GM12878 (cell line): ENCODE measurements around the gene ST6GALNAC3. TPM values are rescaled to one million over a fixed set of nuclear protein-coding genes. Genes with fewer than 3 reads are reported as not detected.

ENCODE experiments used
- ATAC-seq: fragments of 200-7000 bp; cut with Tn5 transposase; 3 replicates; pipeline ENCODE4 v1.9.1; 2020; ENCODE audit warnings: mild to moderate bottlenecking, moderate library complexity
- BruUV-seq: library from RNA; stranded (reverse); fragments of 400-500 nt; replicated peaks from 2 replicates; lab custom pipeline; 2021; lab: Mats Ljungman, UMichigan
- CTCF ChIA-PET: fragments of 300-600 bp; sonication (Branson Sonifier 250); formaldehyde crosslinking; extraction: SDS; loops from one replicate; lab custom pipeline; 2021; ENCODE audit warnings: inconsistent platforms; lab: Yijun Ruan, JAX
- POLR2A ChIA-PET: fragments of 350-600 bp; formaldehyde crosslinking; extraction: SDS; loops from one replicate; lab custom pipeline; 2021; ENCODE audit warnings: inconsistent platforms; lab: Charles Lee
- RAD21 ChIA-PET: fragments of 300-600 bp; sonication (Branson Sonifier 250); formaldehyde crosslinking; loops from one replicate; lab custom pipeline; 2023; ENCODE audit warnings: antibody characterized with exemption; ENCODE audit not compliant: unreplicated experiment; lab: Charles Lee
- SMC1A ChIA-PET: fragments of 300-600 bp; sonication (Branson Sonifier 250); formaldehyde crosslinking; loops from one replicate; lab custom pipeline; 2023; ENCODE audit not compliant: unreplicated experiment, uncharacterized antibody; lab: Charles Lee
- DNase-seq: peaks from one replicate; pipeline ENCODE4 v3.0.0-alpha.2; 2011; ENCODE audit warnings: low read depth, low spot score
- FAIRE-seq: peaks from 3 replicates; lab custom pipeline; 2011; peaks lifted over from hg19 to GRCh38; lab: Jason Lieb, UNC
- H2AFZ ChIP-seq: 2 replicates; pipeline ENCODE4 v1.6.0; 2011; ENCODE audit warnings: low read depth, low read length, control low read depth; ENCODE audit not compliant: control insufficient read depth
- H3K27ac ChIP-seq: 2 replicates; pipeline ENCODE4 v1.5.1; 2011; ENCODE audit warnings: control low read depth; ENCODE audit not compliant: control insufficient read depth, insufficient read depth
- H3K27me3 ChIP-seq, 2 experiments: replicated peaks in 1 of 2; 2 replicates each; pipeline versions ENCODE4 v1.6.0 to v1.6.1; 2011; ENCODE audit warnings: low read length in 1 of 2; ENCODE audit not compliant: control insufficient read depth in 2 of 2, insufficient read depth in 2 of 2
- H3K36me3 ChIP-seq, 2 experiments: 2 replicates each; pipeline ENCODE4 v1.5.1; 2011; ENCODE audit warnings: low read length in 1 of 2; ENCODE audit not compliant: control insufficient read depth in 2 of 2, insufficient read depth in 2 of 2
- H3K4me1 ChIP-seq: 2 replicates; pipeline ENCODE4 v1.6.1; 2011; ENCODE audit warnings: mild to moderate bottlenecking, low read length, moderate library complexity, mixed read lengths; ENCODE audit not compliant: control insufficient read depth, insufficient read depth
- H3K4me2 ChIP-seq: 2 replicates; pipeline ENCODE4 v1.6.0; 2011; ENCODE audit warnings: control low read depth; ENCODE audit not compliant: control insufficient read depth, insufficient read depth
- H3K4me3 ChIP-seq: fragments of 200-600 bp; sonication (generic); 2 replicates; pipeline ENCODE4 v1.5.1; 2016
- H3K79me2 ChIP-seq: 2 replicates; pipeline ENCODE4 v1.6.0; 2011; ENCODE audit warnings: low read length; ENCODE audit not compliant: control insufficient read depth, insufficient read depth
- H3K9ac ChIP-seq: 2 replicates; pipeline ENCODE4 v1.8.0; 2011; ENCODE audit warnings: low read length, control low read depth, mixed read lengths; ENCODE audit not compliant: control insufficient read depth, insufficient read depth
- H3K9me3 ChIP-seq: replicated peaks from 3 replicates; pipeline ENCODE4 v1.5.1; 2011; ENCODE audit warnings: mild to moderate bottlenecking, low read length; ENCODE audit not compliant: control insufficient read depth, insufficient read depth
- H4K20me1 ChIP-seq: 2 replicates; pipeline ENCODE4 v1.6.0; 2011; ENCODE audit not compliant: control insufficient read depth, insufficient read depth
- ESRRA ChIP-seq: IDR thresholded peaks from 2 replicates; pipeline ENCODE4 v1.6.1; 2012; ENCODE audit warnings: mild to moderate bottlenecking, low read length, improper control_type of control experiment
- HDGF ChIP-seq: fragments of 450-650 bp; IDR thresholded peaks from 2 replicates; pipeline ENCODE4 v1.6.1; 2016; ENCODE audit warnings: antibody characterized with exemption
- MEF2A ChIP-seq: IDR thresholded peaks from 2 replicates; pipeline ENCODE4 v1.6.1; 2011; ENCODE audit warnings: low read depth, mild to moderate bottlenecking, low read length, moderate library complexity; ENCODE audit not compliant: insufficient read depth
- NR2F1 ChIP-seq: fragments of 450-650 bp; conservative IDR thresholded peaks from 2 replicates; pipeline ENCODE4 v1.6.1; 2017; ENCODE audit warnings: mild to moderate bottlenecking
- POU2F2 ChIP-seq: IDR thresholded peaks from 3 replicates; pipeline ENCODE4 v1.6.1; 2011; ENCODE audit warnings: low read depth, mild to moderate bottlenecking, low read length, borderline replicate concordance
- RAD21 ChIP-seq: IDR thresholded peaks from 2 replicates; pipeline ENCODE4 v1.6.1; 2011; ENCODE audit warnings: mild to moderate bottlenecking, low read depth, low read length, moderate library complexity; ENCODE audit not compliant: insufficient read depth
- SMAD5 ChIP-seq: IDR thresholded peaks from 2 replicates; pipeline ENCODE4 v1.6.1; 2016; ENCODE audit warnings: antibody characterized with exemption, low read depth
- SMC3 ChIP-seq: IDR thresholded peaks from 2 replicates; pipeline ENCODE4 v1.6.1; 2011; ENCODE audit warnings: low read length, improper control_type of control experiment, borderline replicate concordance
- WGBS: methylation state at CpG from one replicate; pipeline ENCODE4 v1.1.6; 2016; ENCODE audit warnings: low lambda C conversion rate; ENCODE audit not compliant: insufficient replicate concordance, insufficient coverage; ENCODE audit errors: missing lambda C conversion rate; 5-methylcytosine and 5-hydroxymethylcytosine counted together
- in situ Hi-C: fragments of 300-500 bp; cut with MboI; formaldehyde crosslinking; loops from 9 replicates; pipeline ENCODE4 v1.14.3; 2018; ENCODE audit warnings: mixed read lengths
- intact Hi-C: fragments of 100-400 bp; cut with micrococcal nuclease; formaldehyde crosslinking; loops from one replicate; pipeline ENCODE4 v1.14.2; 2022; ENCODE audit not compliant: unreplicated experiment
- polyA plus RNA-seq, 11 experiments: library from polyadenylated mRNA; depleted of rRNA in 4 of 11; unstranded in 6 of 11; stranded (reverse) in 5 of 11; fragments of >200 nt; fragmentation: Nextera tagmentation in 4 of 11; fragmentation: Illumina TruSeq in 1 of 11; extraction: Ambion mirVana in 4 of 11; extraction: Trizol in 1 of 11; gene quantifications; 1 replicate in 1 of 11; 2 replicates in 10 of 11; pipeline versions ENCODE4 v1.2.1 to v1.2.3, GENCODE V29; 2011 to 2016; ENCODE audit warnings: inconsistent platforms in 2 of 11, missing spikeins in 2 of 11, low read depth in 1 of 11
- total RNA-seq, 4 experiments: library from RNA; depleted of rRNA in 3 of 4; stranded (reverse); fragments of >200 nt in 3 of 4; fragmentation: Illumina TruSeq in 1 of 4; extraction: Trizol in 1 of 4; gene quantifications; 2 replicates each; pipeline versions ENCODE4 v1.2.1 to v1.2.3, GENCODE V29; 2013 to 2021
- TF ChIP-seq, protein P1 (sequence below): fragments of 450-650 bp; conservative IDR thresholded peaks from 2 replicates; pipeline ENCODE4 v1.6.1; 2017; ENCODE audit warnings: mild to moderate bottlenecking, moderate library complexity
- TF ChIP-seq, protein P2 (sequence below): IDR thresholded peaks from 2 replicates; pipeline ENCODE4 v1.6.1; 2012; ENCODE audit warnings: low read length, inconsistent platforms
- TF ChIP-seq, protein P3 (sequence below), 3 experiments: IDR thresholded peaks in 2 of 3; conservative IDR thresholded peaks in 1 of 3; 2 replicates each; pipeline ENCODE4 v1.5.1; 2011; ENCODE audit warnings: low read depth in 3 of 3, low read length in 3 of 3, mild to moderate bottlenecking in 3 of 3, control low read depth in 2 of 3, moderate library complexity in 2 of 3, inconsistent platforms in 1 of 3, mixed read lengths in 1 of 3; ENCODE audit not compliant: control insufficient read depth in 2 of 3, insufficient read depth in 1 of 3; ENCODE audit errors: extremely low read depth in 1 of 3
- TF ChIP-seq, protein P4 (sequence below): fragments of 450-650 bp; formaldehyde crosslinking; IDR thresholded peaks from 2 replicates; pipeline ENCODE4 v1.4.0; 2020; ENCODE audit warnings: mild to moderate bottlenecking, moderate library complexity

The ST6GALNAC3 gene
- total and polyA plus RNA-seq, 10 of the 15 experiments (the other 5 are each of a cell fraction or from before 2014, with no cell fraction given) = 0.04 to 0.68 (median 0.18) TPM; not detected in 3

DNA sequence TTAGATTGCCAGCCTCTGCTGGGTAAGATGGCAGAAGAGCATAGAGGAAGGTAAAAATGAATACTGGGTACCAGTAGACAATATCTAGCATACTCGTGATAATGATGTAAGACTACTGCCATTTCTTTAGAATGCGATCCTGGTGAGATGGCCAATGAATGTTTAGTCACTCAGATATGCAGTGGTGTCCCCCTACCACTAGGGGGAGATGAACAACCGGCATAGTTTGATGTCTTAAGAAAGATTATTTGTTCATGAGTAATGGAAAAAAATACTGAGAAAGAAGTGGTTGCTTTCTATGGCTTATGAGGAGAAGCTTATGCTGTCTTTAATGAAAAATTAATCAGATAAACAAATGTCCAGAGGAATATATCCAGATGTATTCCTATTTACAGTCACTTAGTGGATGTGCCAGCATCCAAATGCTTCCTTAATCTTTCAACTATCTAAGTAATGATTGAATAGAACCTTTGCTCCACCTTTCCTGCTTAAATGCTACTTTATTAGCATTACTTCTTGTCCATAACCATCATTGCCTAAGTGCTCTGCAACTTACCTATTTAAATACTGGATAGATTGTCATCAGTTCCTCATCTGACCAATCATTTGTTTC lies 256.6 kb downstream of the ST6GALNAC3 start:
- Histone ChIP-seq H2AFZ (no peak overlapping the region), H3K9ac (no peak overlapping the region), H3K4me1 (no peaks in the 10 kb centered on the region), H3K27ac (no peak overlapping the region), H3K4me2 (no peak overlapping the region), H3K79me2 (no peaks in the 10 kb centered on the region), H3K9me3 (no peaks in the 10 kb centered on the region), H4K20me1 (no peaks in the 10 kb centered on the region), H3K36me3 (no peaks in the 10 kb centered on the region), H3K4me3 (no peak overlapping the region), H3K27me3 (no peaks in the 10 kb centered on the region)
- WGBS = 0% methylated on average over 3 of the region's 3 CpGs
- no peak for DNase-seq
- in situ Hi-C loops = loop anchor here (10.0 kb wide), 1 partner anchor 814 kb away; no protein-coding TSS in a partner anchor
- ChIA-PET SMC1A (interaction anchor here (0.7 to 3.0 kb wide), 11 partner anchors 193 to 815 kb away, joined by 3 to 20 read pairs (median 4); no protein-coding TSS in a partner anchor), POLR2A (interaction anchor here (0.6 kb wide), 1 partner anchor 66 kb away, joined by 3 read pairs; no protein-coding TSS in a partner anchor), RAD21 (interaction anchor here (0.8 to 2.9 kb wide), 6 partner anchors 13 to 797 kb away, joined by 3 to 7 read pairs (median 4); no protein-coding TSS in a partner anchor), CTCF (interaction anchor here (0.6 to 2.3 kb wide), 13 partner anchors 10 to 1783 kb away, joined by 3 to 11 read pairs (median 4); no protein-coding TSS in a partner anchor)
- intact Hi-C loops = loop anchor here (2.0 to 10.0 kb wide), 6 partner anchors 176 to 811 kb away; partner anchors contain the start of gene ST6GALNAC5
- peak; percentile 94 for FAIRE-seq
- ATAC-seq = peak; percentile 90
- BruUV-seq = no TSS peak
- TF ChIP-seq HDGF (no peak), POU2F2 (peak; percentile 80; the same call in 1 of the 3 replicates), SMC3 (peak; percentile 90), NR2F1 (no peak), ESRRA (no peak), RAD21 (peak; percentile 85), SMAD5 (no peak), MEF2A (no peak)
- TF ChIP-seq, protein P1, sequence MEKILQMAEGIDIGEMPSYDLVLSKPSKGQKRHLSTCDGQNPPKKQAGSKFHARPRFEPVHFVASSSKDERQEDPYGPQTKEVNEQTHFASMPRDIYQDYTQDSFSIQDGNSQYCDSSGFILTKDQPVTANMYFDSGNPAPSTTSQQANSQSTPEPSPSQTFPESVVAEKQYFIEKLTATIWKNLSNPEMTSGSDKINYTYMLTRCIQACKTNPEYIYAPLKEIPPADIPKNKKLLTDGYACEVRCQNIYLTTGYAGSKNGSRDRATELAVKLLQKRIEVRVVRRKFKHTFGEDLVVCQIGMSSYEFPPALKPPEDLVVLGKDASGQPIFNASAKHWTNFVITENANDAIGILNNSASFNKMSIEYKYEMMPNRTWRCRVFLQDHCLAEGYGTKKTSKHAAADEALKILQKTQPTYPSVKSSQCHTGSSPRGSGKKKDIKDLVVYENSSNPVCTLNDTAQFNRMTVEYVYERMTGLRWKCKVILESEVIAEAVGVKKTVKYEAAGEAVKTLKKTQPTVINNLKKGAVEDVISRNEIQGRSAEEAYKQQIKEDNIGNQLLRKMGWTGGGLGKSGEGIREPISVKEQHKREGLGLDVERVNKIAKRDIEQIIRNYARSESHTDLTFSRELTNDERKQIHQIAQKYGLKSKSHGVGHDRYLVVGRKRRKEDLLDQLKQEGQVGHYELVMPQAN = no peak
- TF ChIP-seq, protein P2, sequence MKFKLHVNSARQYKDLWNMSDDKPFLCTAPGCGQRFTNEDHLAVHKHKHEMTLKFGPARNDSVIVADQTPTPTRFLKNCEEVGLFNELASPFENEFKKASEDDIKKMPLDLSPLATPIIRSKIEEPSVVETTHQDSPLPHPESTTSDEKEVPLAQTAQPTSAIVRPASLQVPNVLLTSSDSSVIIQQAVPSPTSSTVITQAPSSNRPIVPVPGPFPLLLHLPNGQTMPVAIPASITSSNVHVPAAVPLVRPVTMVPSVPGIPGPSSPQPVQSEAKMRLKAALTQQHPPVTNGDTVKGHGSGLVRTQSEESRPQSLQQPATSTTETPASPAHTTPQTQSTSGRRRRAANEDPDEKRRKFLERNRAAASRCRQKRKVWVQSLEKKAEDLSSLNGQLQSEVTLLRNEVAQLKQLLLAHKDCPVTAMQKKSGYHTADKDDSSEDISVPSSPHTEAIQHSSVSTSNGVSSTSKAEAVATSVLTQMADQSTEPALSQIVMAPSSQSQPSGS = no peak
- TF ChIP-seq, protein P3, sequence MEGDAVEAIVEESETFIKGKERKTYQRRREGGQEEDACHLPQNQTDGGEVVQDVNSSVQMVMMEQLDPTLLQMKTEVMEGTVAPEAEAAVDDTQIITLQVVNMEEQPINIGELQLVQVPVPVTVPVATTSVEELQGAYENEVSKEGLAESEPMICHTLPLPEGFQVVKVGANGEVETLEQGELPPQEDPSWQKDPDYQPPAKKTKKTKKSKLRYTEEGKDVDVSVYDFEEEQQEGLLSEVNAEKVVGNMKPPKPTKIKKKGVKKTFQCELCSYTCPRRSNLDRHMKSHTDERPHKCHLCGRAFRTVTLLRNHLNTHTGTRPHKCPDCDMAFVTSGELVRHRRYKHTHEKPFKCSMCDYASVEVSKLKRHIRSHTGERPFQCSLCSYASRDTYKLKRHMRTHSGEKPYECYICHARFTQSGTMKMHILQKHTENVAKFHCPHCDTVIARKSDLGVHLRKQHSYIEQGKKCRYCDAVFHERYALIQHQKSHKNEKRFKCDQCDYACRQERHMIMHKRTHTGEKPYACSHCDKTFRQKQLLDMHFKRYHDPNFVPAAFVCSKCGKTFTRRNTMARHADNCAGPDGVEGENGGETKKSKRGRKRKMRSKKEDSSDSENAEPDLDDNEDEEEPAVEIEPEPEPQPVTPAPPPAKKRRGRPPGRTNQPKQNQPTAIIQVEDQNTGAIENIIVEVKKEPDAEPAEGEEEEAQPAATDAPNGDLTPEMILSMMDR (IDR thresholded peaks at IDR 0.05 in 2 of 3, conservative IDR thresholded peaks at IDR 0.05 in 1 of 3; ENCODE audit: control insufficient read depth in 2 of 3, extremely low read depth in 1 of 3, insufficient read depth in 1 of 3, low read depth in 3 of 3, low read length in 3 of 3) = peak; percentile 83 to 89 (median 89)
- TF ChIP-seq, protein P4, sequence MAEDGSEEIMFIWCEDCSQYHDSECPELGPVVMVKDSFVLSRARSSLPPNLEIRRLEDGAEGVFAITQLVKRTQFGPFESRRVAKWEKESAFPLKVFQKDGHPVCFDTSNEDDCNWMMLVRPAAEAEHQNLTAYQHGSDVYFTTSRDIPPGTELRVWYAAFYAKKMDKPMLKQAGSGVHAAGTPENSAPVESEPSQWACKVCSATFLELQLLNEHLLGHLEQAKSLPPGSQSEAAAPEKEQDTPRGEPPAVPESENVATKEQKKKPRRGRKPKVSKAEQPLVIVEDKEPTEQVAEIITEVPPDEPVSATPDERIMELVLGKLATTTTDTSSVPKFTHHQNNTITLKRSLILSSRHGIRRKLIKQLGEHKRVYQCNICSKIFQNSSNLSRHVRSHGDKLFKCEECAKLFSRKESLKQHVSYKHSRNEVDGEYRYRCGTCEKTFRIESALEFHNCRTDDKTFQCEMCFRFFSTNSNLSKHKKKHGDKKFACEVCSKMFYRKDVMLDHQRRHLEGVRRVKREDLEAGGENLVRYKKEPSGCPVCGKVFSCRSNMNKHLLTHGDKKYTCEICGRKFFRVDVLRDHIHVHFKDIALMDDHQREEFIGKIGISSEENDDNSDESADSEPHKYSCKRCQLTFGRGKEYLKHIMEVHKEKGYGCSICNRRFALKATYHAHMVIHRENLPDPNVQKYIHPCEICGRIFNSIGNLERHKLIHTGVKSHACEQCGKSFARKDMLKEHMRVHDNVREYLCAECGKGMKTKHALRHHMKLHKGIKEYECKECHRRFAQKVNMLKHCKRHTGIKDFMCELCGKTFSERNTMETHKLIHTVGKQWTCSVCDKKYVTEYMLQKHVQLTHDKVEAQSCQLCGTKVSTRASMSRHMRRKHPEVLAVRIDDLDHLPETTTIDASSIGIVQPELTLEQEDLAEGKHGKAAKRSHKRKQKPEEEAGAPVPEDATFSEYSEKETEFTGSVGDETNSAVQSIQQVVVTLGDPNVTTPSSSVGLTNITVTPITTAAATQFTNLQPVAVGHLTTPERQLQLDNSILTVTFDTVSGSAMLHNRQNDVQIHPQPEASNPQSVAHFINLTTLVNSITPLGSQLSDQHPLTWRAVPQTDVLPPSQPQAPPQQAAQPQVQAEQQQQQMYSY (CRISPR knock-in tag) = no peak
